SU-DHL-6 (cell line): ENCODE data around the gene TNIK.

Experiments
- H2AFZ ChIP-seq: fragments of 200-600 bp; sonication (generic); 2 replicates; pipeline ENCODE4 v1.6.1; 2014; ENCODE audit warnings: low read depth, mild to moderate bottlenecking, moderate library complexity, mixed read lengths, antibody characterized with exemption, low read length; ENCODE audit not compliant: severe bottlenecking
- H3F3A ChIP-seq: fragments of 200-600 bp; shearing (Covaris generic); 2 replicates; pipeline ENCODE4 v1.6.0; 2016; ENCODE audit warnings: antibody characterized with exemption, mild to moderate bottlenecking; ENCODE audit not compliant: insufficient read depth
- H3K27ac ChIP-seq: fragments of 200-600 bp; sonication (generic); 2 replicates; pipeline ENCODE4 v1.5.1; 2016; ENCODE audit warnings: low read depth, mild to moderate bottlenecking, low read length, moderate library complexity, mixed read lengths
- H3K27me3 ChIP-seq: fragments of 200-600 bp; sonication (generic), shearing (Covaris generic); 2 replicates; pipeline ENCODE4 v1.6.0; 2014; ENCODE audit warnings: mild to moderate bottlenecking, low read length
- H3K36me3 ChIP-seq: fragments of 200-600 bp; sonication (generic); 2 replicates; pipeline ENCODE4 v1.6.1; 2014; ENCODE audit warnings: mild to moderate bottlenecking, low read length, mixed read lengths
- H3K4me2 ChIP-seq: fragments of 300-600, 200-600 bp; shearing (Covaris generic), sonication (generic); 2 replicates; pipeline ENCODE4 v1.6.0; 2014; ENCODE audit warnings: low read length, low read depth, mild to moderate bottlenecking; ENCODE audit not compliant: poor library complexity, severe bottlenecking
- H3K4me3 ChIP-seq: fragments of 200-600 bp; sonication (generic); 2 replicates; pipeline ENCODE4 v1.5.1; 2014; ENCODE audit warnings: antibody characterized with exemption, low read length, mild to moderate bottlenecking, mixed read lengths; ENCODE audit not compliant: insufficient read depth, poor library complexity, severe bottlenecking
- H3K79me2 ChIP-seq: fragments of 200-600 bp; sonication (generic); 2 replicates; pipeline ENCODE4 v1.6.1; 2014; ENCODE audit warnings: mild to moderate bottlenecking, low read length, moderate library complexity; ENCODE audit not compliant: insufficient read depth
- H3K9ac ChIP-seq: fragments of 200-600 bp; sonication (generic); 2 replicates; pipeline ENCODE4 v1.7.0; 2014; ENCODE audit warnings: mild to moderate bottlenecking, low read length
- H3K9me2 ChIP-seq: fragments of 200-600 bp; sonication (generic); replicated peaks from 2 replicates; pipeline ENCODE4 v1.6.1; 2014; ENCODE audit warnings: low read length; ENCODE audit not compliant: insufficient read depth
- H3K9me3 ChIP-seq: fragments of 200-600 bp; sonication (generic); 2 replicates; pipeline ENCODE4 v1.6.1; 2014; ENCODE audit warnings: low read length, mixed read lengths; ENCODE audit not compliant: insufficient read depth
- H4K20me1 ChIP-seq: fragments of 200-600 bp; sonication (generic); 2 replicates; pipeline ENCODE4 v1.6.1; 2014; ENCODE audit warnings: low read depth, mild to moderate bottlenecking, antibody characterized with exemption, low read length, moderate library complexity, mixed read lengths
- CTCF ChIP-seq: fragments of 200-600 bp; sonication (generic); IDR thresholded peaks from one replicate; pipeline ENCODE4 v1.5.1; 2017; ENCODE audit warnings: antibody characterized with exemption, mild to moderate bottlenecking, low read length, moderate library complexity; ENCODE audit not compliant: insufficient read depth, poor library complexity, severe bottlenecking
- EZH2phosphoT487 ChIP-seq: fragments of 200-600 bp; sonication (generic), shearing (Covaris generic); conservative IDR thresholded peaks from 2 replicates; pipeline ENCODE4 v1.6.1; 2018; ENCODE audit warnings: mild to moderate bottlenecking, antibody characterized with exemption, low read length, moderate library complexity, mixed read lengths

Gene TNIK

GRCh38 chr3:171266740-171267073, 193.5 kb downstream of the TNIK start:
- no peak overlapping the region for H3K27ac ChIP-seq
- H3K9ac ChIP-seq = no peak overlapping the region
- TF ChIP-seq CTCF (no peak), EZH2phosphoT487 (no peak)
- H2AFZ ChIP-seq = no peak overlapping the region
- no peaks in the 10 kb centered on the region for H3K27me3 ChIP-seq
- no peaks in the 10 kb centered on the region for H3K36me3 ChIP-seq
- no peak overlapping the region for H3K4me2 ChIP-seq
- H3K79me2 ChIP-seq = no peaks in the 10 kb centered on the region
- H3F3A ChIP-seq = no peaks in the 10 kb centered on the region
- H3K9me2 ChIP-seq = no peaks in the 10 kb centered on the region
- no peak overlapping the region for H3K4me3 ChIP-seq
- H4K20me1 ChIP-seq = no peaks in the 10 kb centered on the region
- no peaks in the 10 kb centered on the region for H3K9me3 ChIP-seq

GRCh38 chr3:171266034-171266739, 194.0 kb downstream of the TNIK start:
- Histone ChIP-seq H3K79me2 (no peaks in the 10 kb centered on the region), H3K27me3 (no peaks in the 10 kb centered on the region; the same call in 1 of the 2 replicates), H2AFZ (no peak overlapping the region), H3K9me3 (no peaks in the 10 kb centered on the region), H3K4me3 (no peak overlapping the region), H3K36me3 (no peaks in the 10 kb centered on the region), H3K9ac (no peak overlapping the region), H3F3A (no peaks in the 10 kb centered on the region), H4K20me1 (no peaks in the 10 kb centered on the region), H3K9me2 (no peaks in the 10 kb centered on the region), H3K27ac (no peak overlapping the region), H3K4me2 (no peak overlapping the region)
- no peak for TF ChIP-seq CTCF

GRCh38 chr3:171264758-171265157, 195.4 kb downstream of the TNIK start:
- no peak for TF ChIP-seq EZH2phosphoT487
- no peak for TF ChIP-seq CTCF
- Histone ChIP-seq H2AFZ (no peak overlapping the region), H3K27ac (no peak overlapping the region), H3K9me3 (no peaks in the 10 kb centered on the region), H3K27me3 (no peaks in the 10 kb centered on the region; the same call in 1 of the 2 replicates), H3K79me2 (no peaks in the 10 kb centered on the region), H4K20me1 (no peaks in the 10 kb centered on the region), H3F3A (no peaks in the 10 kb centered on the region), H3K4me2 (no peak overlapping the region), H3K36me3 (no peaks in the 10 kb centered on the region), H3K9ac (no peak overlapping the region), H3K9me2 (no peaks in the 10 kb centered on the region), H3K4me3 (no peak overlapping the region)
